ENCODE results near the gene TTLL11.
"Not testable (repeated sequence)": the region's sequence is repeated elsewhere in the genome, so short reads cannot be mapped to it uniquely, and the experiment has no call there.

Gene TTLL11

DNA sequence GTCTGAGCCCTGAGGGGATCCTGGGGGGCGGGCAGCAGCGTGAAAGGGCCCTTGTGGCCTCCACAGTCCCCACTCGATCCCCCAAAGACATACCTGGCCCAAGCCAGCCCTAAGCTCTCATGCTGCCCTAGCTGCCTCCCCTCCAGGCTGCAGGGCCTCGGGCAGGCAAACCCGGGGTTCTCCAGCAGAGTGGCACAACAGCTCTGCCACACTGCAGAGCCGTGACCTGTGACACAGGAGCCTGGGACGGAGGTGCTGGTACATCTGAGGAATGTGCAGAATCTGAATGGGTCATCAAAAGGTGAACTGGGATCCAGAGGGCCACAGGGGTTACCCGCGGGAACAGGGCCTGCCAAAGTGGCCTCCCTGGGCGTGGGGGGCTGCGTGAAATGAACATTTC, 278.5 kb downstream of the TTLL11 start:
- no peak for DNase-seq (ENCODE audit: low spot score)

DNA sequence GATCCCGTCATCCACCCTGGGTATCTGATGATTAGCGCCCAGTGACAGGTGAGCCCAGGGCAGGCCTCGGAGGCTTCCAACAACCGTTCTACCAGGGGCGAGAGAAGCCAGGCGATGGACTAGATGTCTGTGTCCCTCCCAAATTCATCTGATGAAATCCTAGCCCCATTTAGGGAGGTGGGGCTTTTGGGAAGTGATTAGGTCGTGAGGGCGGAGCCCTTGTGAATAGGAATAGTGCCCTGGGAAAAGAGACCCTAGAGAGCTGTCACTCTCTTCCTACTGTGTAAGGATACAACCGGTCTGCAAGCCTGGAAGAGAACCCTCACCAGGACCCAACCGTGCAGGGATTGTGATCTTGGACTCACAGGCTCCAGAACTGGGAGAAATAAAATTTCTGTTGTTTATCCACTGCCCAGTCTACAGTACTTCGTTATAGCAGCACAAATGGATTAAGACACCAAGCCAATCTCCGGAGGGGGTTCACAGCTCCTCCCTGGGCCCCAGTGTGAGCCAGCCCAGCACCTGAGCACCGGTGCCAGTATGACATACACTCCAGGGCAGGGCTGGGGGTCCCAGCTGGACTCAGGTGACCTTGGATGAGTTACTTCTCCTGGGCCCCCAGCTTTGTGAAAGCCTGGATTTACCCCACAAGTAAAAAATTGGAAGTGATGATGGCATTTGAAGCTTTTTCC, 279.4 kb downstream of the TTLL11 start:
- DNase-seq (ENCODE audit: low spot score), result no peak

DNA sequence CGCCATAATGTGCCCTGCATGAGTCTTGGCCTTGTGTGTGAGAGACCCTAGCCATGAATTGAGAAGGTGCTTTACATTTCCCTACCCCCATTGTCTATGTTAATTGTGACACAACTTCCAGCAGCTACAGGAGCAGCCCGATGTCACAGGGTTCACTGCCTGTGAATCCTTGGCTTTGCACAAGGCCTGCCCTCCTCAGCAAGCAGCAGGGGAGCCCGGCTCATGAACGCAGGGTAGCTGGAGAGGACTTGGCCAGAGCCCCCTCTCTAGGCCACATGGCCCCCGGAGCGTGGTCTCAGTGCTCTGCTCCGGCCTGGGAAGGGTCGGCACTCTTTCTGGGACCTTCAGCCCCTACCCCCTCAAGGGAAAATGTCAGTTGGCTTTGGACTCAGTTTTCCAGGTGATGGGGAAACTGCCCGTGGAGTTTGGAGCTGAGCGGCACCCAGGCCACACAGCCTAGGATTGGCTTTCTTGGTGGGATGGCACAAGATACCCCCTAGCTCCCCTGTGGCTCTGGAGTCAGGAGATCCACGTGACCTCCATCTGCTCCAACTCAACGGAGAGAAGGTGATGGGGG, 280.9 kb downstream of the TTLL11 start:
- no peak for DNase-seq (ENCODE audit: low spot score)

DNA sequence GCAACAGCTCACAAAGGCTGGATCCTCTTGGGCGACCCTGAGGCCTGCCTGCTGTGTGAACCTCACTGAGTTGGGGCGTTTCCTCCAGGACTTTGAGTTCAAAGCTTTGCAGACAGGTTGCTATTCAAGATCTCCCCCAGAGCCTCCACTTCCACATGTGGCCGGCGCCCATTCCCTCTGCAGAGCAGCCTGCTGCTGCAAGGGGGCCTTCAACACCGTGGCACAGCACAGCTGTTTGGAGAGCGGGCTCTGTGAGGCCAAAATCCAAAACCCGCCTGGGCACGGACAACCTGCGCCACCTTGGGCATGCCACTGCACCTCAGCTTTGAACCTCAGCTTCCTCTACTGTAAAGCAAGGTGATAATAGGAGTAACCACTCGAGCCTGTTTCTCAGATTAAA, 281.4 kb downstream of the TTLL11 start:
- DNase-seq (ENCODE audit: low spot score), result no peak

DNA sequence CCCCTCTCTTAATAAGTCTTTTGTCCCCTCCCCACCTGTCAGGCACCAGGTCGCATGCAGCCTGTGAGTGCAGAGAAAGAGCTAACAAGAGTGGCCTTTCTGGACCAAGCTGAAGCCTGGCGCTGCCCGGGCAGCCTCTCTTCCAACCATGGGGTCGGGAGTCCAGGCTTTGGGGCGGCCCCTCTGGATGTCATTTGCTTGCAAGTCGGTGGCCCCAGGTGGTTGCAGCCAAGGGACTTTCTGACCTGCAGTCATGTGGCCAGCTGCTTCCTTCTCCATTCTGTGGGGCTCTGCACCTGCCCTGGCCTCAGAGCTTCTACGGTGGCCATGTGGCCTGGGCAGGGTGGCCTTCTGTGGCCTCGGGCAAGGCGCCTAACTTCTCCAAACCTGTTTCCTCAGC, 282.0 kb downstream of the TTLL11 start:
- DNase-seq (ENCODE audit: low spot score), result no peak

DNA sequence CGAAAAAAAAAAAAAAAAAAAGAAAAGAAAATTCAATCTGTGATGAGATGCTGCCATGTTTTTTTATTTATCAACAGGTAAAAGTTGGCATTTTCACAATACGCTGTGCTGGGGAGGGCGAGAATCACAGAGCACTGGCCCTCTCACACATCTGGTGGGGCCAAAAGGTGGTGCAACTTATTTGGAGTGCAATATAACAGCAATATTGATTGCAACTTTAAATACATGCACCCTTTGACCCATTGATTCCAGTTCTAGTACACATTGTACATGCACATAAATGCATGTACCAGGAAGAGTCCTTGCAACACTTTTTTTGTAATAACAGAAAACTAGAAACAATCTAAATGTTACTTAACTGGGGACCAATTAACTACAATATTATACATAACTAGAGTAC, 282.6 kb downstream of the TTLL11 start:
- no peak for DNase-seq (ENCODE audit: low spot score)

DNA sequence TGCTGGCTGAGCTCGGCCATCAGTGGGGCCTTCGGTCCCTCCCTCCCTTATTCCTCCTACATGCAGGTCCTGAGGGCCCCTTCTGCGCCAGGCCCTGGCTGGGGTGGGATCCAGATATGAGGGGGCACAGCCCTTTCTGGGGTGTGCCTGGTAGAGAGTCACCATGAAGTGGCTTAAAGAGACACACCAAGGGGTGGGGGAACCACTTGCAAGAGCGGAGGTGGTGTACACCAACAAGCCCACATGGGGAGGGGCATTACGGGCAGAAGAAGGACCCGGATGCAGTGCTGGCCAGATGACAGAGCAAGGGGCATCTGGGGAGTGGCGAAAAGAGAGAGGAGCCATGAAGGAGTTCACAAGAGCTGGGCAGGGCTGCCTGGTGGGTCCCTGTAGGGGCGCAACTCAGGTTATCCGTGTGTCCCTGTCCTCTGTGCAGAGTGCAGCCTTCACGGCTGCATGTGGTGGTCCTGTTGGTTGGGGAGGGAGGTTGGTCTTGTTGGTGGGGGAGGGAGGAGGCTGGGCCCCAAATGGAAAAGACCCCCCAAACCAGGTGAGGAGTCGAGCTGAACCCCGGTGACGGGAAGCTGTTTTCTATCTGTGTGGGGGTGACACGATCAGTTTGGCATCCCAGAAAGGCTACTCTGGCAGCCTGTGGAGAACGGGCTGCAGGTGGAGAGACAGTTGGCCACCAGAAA, 283.6 kb downstream of the TTLL11 start:
- DNase-seq (ENCODE audit: low spot score), result no peak

DNA sequence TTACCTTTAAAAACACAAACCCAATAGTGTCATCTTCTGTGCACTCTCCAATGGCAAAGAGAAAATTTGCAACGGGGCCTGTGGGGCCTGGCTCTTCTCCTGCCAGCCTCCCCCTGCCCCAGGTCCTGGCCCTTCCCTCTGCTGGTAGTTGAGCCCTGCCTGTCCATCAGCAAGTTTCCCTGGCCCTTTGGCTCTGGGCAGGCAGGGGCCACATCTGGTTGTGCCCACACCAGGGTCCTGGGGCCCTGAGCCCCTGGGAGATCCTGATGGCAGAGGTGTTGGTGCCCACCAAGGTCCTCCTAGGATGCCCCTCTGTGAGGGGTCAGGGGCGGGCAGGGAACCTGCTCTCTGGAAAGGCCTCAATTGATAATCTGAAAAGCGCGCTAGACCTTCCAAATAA, 284.3 kb downstream of the TTLL11 start:
- DNase-seq (ENCODE audit: low spot score), result no peak

DNA sequence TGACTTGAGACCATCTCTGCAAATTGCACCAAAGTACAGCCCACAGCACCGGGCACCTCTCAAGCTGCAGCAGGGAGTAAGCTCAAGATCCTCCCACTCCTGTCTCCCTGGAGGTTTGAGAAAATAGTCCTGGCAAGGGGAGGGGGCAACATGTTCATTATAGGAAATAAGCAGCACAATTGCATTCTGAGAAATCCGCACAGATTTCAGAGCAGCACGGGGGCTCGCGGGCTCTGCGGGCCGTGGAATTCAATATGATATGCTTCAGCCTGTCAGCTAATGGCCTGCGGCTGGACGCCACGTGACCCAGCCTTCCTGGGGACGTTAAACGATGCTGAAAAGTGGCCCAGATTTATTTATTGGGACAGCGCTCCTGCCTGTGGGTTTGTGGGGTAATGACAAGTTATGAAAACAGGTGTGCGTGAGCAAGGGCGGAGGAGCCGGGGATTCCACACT, 285.3 kb downstream of the TTLL11 start:
- DNase-seq (ENCODE audit: low spot score), result no peak

DNA sequence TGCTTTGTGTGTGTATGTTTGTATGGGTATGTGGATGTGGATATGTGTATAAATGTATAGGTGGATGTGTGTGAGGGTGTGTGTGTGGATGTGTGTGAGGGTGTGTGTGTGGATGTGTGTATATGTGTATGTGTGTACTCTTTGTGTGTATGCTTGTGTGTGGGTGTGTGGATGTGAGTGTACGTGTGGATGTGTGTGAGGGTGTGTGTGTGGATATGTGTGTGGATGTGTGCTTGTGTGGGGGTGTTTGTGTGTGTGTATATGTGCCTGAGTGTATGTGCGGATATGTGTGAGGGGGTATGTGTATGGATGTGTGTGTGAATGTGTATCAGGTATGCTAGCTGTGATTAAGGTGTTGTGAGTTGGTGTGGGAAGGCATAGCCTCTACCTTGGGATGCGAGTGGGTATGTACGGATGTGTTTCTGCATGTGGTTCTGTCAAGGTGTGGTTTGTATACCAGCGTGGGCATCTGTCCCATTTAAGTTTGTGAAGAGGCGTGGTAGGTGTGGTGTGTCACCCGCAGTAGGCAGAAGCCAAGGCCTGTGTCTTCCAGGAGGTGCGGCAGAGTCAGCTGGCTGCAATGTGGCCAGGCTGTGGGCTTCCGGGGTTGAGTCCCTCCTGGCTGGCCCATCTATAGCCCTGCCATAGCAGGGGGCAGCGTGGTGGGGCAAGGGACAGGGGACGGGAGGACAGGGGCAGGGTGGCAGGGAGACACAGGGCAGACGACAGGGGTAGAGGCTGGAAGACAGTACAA, 285.9 kb downstream of the TTLL11 start:
- DNase-seq (ENCODE audit: low spot score), result no peak

DNA sequence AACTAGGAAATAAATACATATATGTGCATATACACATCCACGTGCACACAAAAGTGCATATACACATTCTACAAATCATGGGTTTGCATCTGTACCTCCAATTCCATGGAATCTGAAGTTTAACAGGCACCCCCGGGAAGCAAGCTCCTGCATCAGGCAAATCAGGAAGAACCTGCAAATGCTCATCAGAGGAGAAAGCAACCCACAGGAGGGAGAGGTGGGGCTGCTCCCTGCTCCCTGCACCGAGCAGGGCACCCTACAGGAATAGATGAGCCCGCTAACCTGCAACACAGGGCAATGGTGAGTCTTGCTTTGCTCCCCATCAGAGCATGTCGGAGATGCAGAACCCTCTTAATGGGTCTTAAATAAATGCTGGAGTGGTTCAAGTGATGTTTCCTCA, 290.4 kb downstream of the TTLL11 start:
- DNase-seq (ENCODE audit: low spot score), result no peak

DNA sequence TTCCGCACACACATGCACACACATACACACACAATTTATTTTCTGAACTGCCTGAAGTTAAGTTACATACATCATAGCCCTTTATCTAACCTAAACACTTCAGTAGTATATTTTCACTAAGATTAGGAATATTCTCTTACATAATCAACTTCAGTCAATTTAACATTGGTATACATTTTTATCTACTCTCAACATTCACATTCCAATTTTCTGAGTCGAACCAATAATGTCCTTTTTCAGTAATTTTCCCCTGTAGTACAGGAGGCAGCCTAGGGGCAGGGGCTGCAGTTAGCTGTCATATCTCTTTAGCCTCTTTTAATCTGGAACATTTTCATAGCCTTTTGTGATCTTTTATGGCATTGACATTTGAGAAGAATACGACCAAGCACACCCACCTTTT, 291.5 kb downstream of the TTLL11 start:
- DNase-seq (ENCODE audit: low spot score), result no peak

DNA sequence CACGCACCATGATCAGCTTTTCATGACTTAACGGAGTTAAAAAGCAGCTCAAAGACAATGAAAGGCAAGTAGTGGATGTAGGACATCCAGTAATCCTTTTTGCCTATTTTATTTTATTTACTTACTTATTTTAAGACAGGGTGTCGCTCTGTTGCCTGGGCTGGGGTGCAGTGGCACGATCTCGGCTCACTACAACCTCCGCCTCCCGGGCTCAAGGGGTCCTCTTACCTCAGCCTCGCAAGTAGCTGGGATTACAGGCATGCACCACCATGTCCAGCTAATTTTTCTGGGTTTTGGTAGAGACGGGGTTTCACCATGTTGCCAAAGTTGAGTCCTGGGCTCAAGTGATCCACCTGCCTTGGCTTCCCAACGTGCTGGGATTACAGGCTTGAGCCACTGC, 292.7 kb downstream of the TTLL11 start:
- no peak for DNase-seq (ENCODE audit: low spot score)

DNA sequence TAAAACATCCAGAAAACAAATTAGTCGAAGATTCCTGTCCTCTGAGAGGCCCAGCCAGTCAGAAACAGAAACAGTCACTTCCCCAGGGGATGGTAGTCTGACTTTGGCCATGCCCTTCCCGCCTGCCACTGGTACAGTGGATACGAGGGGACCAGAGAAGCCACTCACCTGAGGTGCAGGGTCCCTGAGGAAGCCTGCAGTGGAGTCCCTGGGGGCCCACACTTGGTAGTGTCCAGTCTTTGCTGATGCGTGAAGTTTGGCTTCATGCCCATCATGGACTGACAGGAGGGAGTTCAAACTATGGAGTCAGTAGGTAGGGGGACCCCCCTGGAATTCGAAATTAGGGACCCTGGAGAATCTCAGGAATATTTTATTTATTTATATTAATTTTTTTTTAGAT, 294.2 kb downstream of the TTLL11 start:
- DNase-seq (ENCODE audit: low spot score), result no peak

DNA sequence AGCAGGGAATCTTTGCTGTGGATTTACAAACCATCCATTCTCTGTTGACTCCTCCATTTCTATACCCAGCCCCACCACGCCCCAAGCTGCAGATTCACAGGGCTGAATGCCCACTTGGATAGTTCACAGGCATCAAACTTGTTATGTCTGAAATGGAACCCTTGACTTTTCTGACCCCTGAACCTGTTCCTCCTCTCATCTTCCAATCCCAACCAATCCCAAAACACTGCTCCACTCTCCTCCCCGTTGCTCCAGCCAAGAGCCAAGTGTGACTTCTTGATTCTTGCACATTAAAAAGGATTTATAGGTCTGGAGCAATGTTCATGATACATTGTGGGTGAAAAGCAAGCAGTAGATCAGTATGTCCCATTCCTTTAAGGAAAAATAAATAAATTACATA, 296.0 kb downstream of the TTLL11 start:
- no peak for DNase-seq (ENCODE audit: low spot score)

DNA sequence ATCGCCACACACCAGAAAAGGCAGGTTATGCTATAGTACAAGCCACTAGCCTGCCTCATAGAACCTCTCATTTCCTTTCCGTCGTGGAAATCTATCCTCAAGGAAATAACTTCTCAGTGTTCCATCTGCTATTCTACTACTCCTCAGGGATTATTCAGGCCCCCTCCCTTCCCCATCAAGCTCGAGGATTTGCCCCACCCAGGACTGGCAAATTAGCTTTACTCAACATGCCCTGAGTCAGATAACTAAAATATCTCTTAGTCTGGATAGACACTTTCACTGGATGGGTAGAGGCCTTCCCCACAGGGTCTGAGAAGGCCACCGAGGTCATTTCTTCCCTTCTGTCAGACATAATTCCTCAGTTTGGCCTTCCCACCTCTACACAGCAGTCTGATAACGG, 298.8 kb downstream of the TTLL11 start:
- DNase-seq (ENCODE audit: low spot score), result not testable (repeated sequence)

DNA sequence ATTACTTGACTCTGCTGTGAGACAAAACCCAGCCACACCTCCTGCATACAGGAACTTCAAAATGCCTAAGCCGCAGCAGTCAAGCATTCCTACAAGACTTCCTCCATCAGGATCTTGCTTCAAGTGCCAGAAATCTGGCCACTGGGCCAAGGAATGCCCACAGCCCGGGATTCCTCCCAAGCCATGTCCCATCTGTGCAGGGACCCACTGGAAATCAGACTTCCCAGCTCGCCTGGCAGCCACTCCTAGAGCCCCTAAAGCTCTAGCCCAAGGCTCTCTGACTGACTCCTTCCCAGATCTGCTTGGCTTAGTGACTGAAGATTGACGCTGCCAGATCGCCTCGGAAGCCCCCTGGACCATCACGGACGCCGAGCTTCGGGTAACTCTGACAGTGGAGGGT, 300.6 kb downstream of the TTLL11 start:
- not testable (repeated sequence) for DNase-seq (ENCODE audit: low spot score)

DNA sequence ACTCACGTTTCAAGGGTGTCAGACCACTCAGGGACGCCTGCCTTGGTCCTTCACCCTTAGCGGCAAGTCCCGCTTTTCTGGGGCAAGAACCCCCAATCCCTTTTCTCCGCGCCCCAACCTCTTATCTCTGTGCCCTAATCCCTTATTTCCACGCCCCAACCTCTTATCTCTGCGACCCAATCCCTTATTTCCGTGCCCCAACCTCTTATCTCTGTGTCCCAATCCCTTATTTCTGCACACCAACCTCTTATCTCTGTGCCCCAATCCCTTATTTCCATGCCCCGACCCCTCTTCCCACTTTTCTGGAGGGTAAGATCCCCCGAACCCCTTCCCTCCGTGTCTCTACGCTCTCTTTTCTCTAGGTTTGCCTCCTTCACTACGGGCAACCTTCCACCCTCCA, 302.3 kb downstream of the TTLL11 start:
- no peak for DNase-seq (ENCODE audit: low spot score)

DNA sequence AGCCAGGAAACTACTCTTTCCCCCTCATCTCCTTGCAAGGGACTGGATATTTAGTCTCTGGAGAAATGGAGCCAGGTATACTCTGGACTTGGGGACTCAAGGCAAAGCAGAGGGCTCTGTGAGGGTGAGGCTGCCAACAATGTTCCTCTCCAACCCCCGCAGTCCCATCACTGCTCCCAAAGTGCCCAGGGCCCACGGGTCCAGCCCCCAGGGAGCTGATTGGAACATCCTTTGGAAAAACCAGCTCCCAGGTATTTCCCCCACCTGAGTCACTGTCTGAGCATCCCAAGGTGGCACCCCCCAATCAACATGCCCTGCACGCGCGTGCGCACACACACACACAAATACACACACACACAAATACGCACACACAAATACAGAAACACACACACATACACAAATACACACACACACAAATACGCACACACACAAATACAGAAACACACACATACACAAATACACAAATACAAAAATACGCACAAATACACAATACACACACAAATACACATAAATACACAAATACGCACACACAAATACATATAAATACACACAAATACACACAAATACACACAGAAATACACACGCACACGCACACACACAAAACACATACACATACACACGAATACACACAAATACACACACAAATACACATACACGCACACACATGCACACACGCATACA, 304.3 kb downstream of the TTLL11 start:
- DNase-seq (ENCODE audit: low spot score), result no peak

DNA sequence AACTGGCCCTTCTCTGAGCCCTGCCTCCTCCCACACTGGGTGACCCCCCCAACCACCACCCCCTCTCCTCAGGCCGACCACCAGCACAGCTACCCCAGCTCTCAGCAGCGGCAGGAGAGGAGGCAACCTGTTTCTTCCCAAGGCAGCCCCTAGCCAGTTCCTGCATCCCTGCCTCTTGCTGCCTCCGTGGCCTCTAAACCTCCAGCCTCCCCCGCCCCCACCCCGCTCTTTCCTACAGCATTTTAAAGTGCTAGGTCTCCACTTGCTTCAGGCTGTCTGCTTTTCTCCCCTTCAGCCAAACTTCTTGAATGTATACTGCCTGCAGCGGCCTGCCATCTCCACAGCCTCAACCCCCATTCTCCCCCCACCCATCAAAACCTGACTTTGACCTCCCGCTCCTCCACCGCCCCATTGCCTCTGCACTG, 306.1 kb downstream of the TTLL11 start:
- DNase-seq (ENCODE audit: low spot score), result no peak

DNA sequence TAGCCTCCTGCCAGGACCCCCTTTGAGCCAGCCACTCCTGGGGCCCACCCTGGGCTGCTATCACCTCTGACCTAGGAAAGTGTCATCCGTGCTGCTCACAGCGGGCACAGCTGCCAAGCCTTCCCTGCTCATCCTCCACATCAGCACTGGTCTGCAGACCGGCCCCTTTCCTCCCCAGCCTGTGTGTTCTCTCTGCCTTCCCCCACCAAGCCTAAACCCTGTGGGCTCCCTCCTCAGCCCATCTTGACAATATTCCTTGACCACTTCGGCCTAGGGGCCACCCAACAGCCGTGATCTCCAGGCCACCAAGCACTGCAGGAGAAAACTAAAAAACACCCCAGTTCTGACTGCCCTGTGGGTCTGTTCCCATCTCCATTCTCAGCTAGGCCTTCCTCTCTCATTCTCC, 306.6 kb downstream of the TTLL11 start:
- DNase-seq (ENCODE audit: low spot score), result no peak

Measured in globus pallidus (tissue), 1 donor.